ENCODE data around the gene TSPAN12. TPM values are rescaled to one million over a fixed set of nuclear protein-coding genes. Genes with fewer than 3 reads are reported as not detected.

TSPAN12 gene
- total RNA-seq, 4 donors from 2014 or later, result 2.7 to 11.1 (median 6.1) TPM

GRCh38 chr7:120819861-120820260 lies 38.1 kb downstream of the TSPAN12 start:
- H3K4me1 ChIP-seq, result no peaks in the 10 kb centered on the region
- no peak for DNase-seq (ENCODE audit: low spot score in 2 of 2)
- H3K9me3 ChIP-seq, result no peaks in the 10 kb centered on the region
- no peaks in the 10 kb centered on the region for H3K36me3 ChIP-seq
- no peaks in the 10 kb centered on the region for H3K27me3 ChIP-seq
- H3K4me3 ChIP-seq, result no peak overlapping the region
- H3K27ac ChIP-seq, result no peak overlapping the region
- TF ChIP-seq CTCF (IDR thresholded peaks at IDR 0.05) (no peak), EP300 (IDR thresholded peaks at IDR 0.05) (no peak), POLR2A (IDR thresholded peaks at IDR 0.05) (no peak)

GRCh38 chr7:120817851-120818250 lies 40.1 kb downstream of the TSPAN12 start:
- TF ChIP-seq EP300 (IDR thresholded peaks at IDR 0.05) (no peak), POLR2A (IDR thresholded peaks at IDR 0.05) (no peak), CTCF (IDR thresholded peaks at IDR 0.05) (no peak)
- H3K27me3 ChIP-seq, result no peaks in the 10 kb centered on the region
- no peak overlapping the region for H3K4me3 ChIP-seq
- no peaks in the 10 kb centered on the region for H3K9me3 ChIP-seq
- DNase-seq (ENCODE audit: low spot score in 2 of 2), result no peak
- WGBS, 2 donors, result 76 to 87% methylated on average over 2 of the region's 2 CpGs
- no peaks in the 10 kb centered on the region for H3K36me3 ChIP-seq
- H3K27ac ChIP-seq, result no peak overlapping the region
- H3K4me1 ChIP-seq, result no peaks in the 10 kb centered on the region

GRCh38 chr7:120814253-120814939 lies 43.5 kb downstream of the TSPAN12 start:
- no peak overlapping the region for H3K27ac ChIP-seq
- 68 to 71% methylated on average over 6 of the region's 6 CpGs for WGBS, 2 donors
- no peaks in the 10 kb centered on the region for H3K9me3 ChIP-seq
- TF ChIP-seq EP300 (IDR thresholded peaks at IDR 0.05), result no peak
- TF ChIP-seq POLR2A (IDR thresholded peaks at IDR 0.05), result no peak
- no peak for TF ChIP-seq CTCF (IDR thresholded peaks at IDR 0.05)
- H3K4me1 ChIP-seq, result no peaks in the 10 kb centered on the region
- no peak for DNase-seq (ENCODE audit: low spot score in 2 of 2)
- no peaks in the 10 kb centered on the region for H3K36me3 ChIP-seq
- no peaks in the 10 kb centered on the region for H3K27me3 ChIP-seq
- H3K4me3 ChIP-seq, result no peak overlapping the region

GRCh38 chr7:120813546-120814252 lies 44.2 kb downstream of the TSPAN12 start:
- H3K27ac ChIP-seq, result no peak overlapping the region
- no peaks in the 10 kb centered on the region for H3K9me3 ChIP-seq
- no peak for TF ChIP-seq EP300 (IDR thresholded peaks at IDR 0.05)
- no peak for TF ChIP-seq POLR2A (IDR thresholded peaks at IDR 0.05)
- no peak for TF ChIP-seq CTCF (IDR thresholded peaks at IDR 0.05)
- H3K4me3 ChIP-seq, result no peak overlapping the region
- no peaks in the 10 kb centered on the region for H3K36me3 ChIP-seq
- no peaks in the 10 kb centered on the region for H3K27me3 ChIP-seq
- H3K4me1 ChIP-seq, result no peaks in the 10 kb centered on the region
- WGBS, 2 donors, result 68 to 71% methylated on average over 4 of the region's 4 CpGs
- DNase-seq (ENCODE audit: low spot score in 2 of 2), result no peak

GRCh38 chr7:120813089-120813488 lies 44.9 kb downstream of the TSPAN12 start:
- no peak overlapping the region for H3K4me3 ChIP-seq
- no peak for TF ChIP-seq EP300 (IDR thresholded peaks at IDR 0.05)
- TF ChIP-seq CTCF (IDR thresholded peaks at IDR 0.05), result no peak
- TF ChIP-seq POLR2A (IDR thresholded peaks at IDR 0.05), result no peak
- no peak overlapping the region for H3K27ac ChIP-seq

More at GRCh38 chr7:120813089-120813488, 44.9 kb downstream of the TSPAN12 start:
- no peaks in the 10 kb centered on the region for H3K36me3 ChIP-seq
- H3K4me1 ChIP-seq, result no peaks in the 10 kb centered on the region
- no peaks in the 10 kb centered on the region for H3K9me3 ChIP-seq
- DNase-seq (ENCODE audit: low spot score in 2 of 2), result no peak
- no peaks in the 10 kb centered on the region for H3K27me3 ChIP-seq
